Smooth muscle cell (in vitro differentiated cells): Measurements from ENCODE around the gene NUDT12. TPM values are rescaled to one million over a fixed set of nuclear protein-coding genes. Genes with fewer than 3 reads are reported as not detected.

Source experiments
- DNase-seq: peaks from one replicate; lab custom pipeline; 2025; ENCODE audit not compliant: unreplicated experiment; lab: John Stamatoyannopoulos, UW
- H2AFZ ChIP-seq: fragments of 200-600 bp; sonication (generic); 2 replicates; pipeline ENCODE4 v1.6.0; 2016; ENCODE audit warnings: antibody characterized with exemption, low read depth, mild to moderate bottlenecking
- H3F3A ChIP-seq: fragments of 200-600 bp; sonication (generic); 2 replicates; pipeline ENCODE4 v1.6.0; 2017; ENCODE audit warnings: antibody characterized with exemption, low read depth
- H3K27ac ChIP-seq: fragments of 200-600 bp; sonication (generic); 2 replicates; pipeline ENCODE4 v1.5.1; 2016; ENCODE audit warnings: low read depth, mild to moderate bottlenecking
- H3K27me3 ChIP-seq: fragments of 200-600 bp; sonication (generic); 2 replicates; pipeline ENCODE4 v1.6.1; 2016; ENCODE audit warnings: low read depth, mild to moderate bottlenecking
- H3K36me3 ChIP-seq: fragments of 200-600 bp; sonication (generic); 2 replicates; pipeline ENCODE4 v1.5.1; 2016; ENCODE audit warnings: low read depth
- H3K4me1 ChIP-seq: fragments of 200-600 bp; sonication (generic); 2 replicates; pipeline ENCODE4 v1.5.1; 2016; ENCODE audit warnings: low read depth
- H3K4me2 ChIP-seq: fragments of 200-600 bp; sonication (generic); 2 replicates; pipeline ENCODE4 v1.6.0; 2016; ENCODE audit warnings: mild to moderate bottlenecking
- H3K4me3 ChIP-seq: fragments of 200-600 bp; sonication (generic); 2 replicates; pipeline ENCODE4 v1.5.1; 2016; ENCODE audit warnings: mild to moderate bottlenecking
- H3K79me2 ChIP-seq: fragments of 200-600 bp; sonication (generic); 2 replicates; pipeline ENCODE4 v1.6.0; 2016; ENCODE audit warnings: low read depth, mild to moderate bottlenecking
- H3K9ac ChIP-seq: fragments of 200-600 bp; sonication (generic); 2 replicates; pipeline ENCODE4 v1.6.0; 2016; ENCODE audit warnings: low read depth
- H3K9me3 ChIP-seq: fragments of 200-600 bp; sonication (generic); replicated peaks from 2 replicates; pipeline ENCODE4 v1.5.1; 2016; ENCODE audit warnings: low read depth
- H4K20me1 ChIP-seq: fragments of 200-600 bp; sonication (generic); 2 replicates; pipeline ENCODE4 v1.6.0; 2016; ENCODE audit warnings: low read depth
- WGBS: methylation state at CpG from one replicate; pipeline ENCODE4 v1.1.7; 2016; ENCODE audit warnings: low lambda C conversion rate; 5-methylcytosine and 5-hydroxymethylcytosine counted together
- polyA plus RNA-seq: library from polyadenylated mRNA; unstranded; fragments of >200 nt; fragmentation: Nextera tagmentation; extraction: Ambion mirVana; gene quantifications from 2 replicates; pipeline ENCODE4 v1.2.1, GENCODE V29; 2016
- total RNA-seq: library from RNA; depleted of rRNA; stranded (reverse); fragments of >200 nt; gene quantifications from 2 replicates; pipeline ENCODE4 v1.2.3, GENCODE V29; 2014
- TF ChIP-seq, protein P1 (sequence below): fragments of 200-600 bp; sonication (generic); IDR thresholded peaks from 2 replicates; pipeline ENCODE4 v1.5.1; 2017; ENCODE audit warnings: borderline replicate concordance, mild to moderate bottlenecking, antibody characterized with exemption; ENCODE audit not compliant: insufficient read depth, poor library complexity, severe bottlenecking

The NUDT12 gene
- total and polyA plus RNA-seq, 2 experiments from 2014 or later, result 6.5 to 14.9 TPM

DNA sequence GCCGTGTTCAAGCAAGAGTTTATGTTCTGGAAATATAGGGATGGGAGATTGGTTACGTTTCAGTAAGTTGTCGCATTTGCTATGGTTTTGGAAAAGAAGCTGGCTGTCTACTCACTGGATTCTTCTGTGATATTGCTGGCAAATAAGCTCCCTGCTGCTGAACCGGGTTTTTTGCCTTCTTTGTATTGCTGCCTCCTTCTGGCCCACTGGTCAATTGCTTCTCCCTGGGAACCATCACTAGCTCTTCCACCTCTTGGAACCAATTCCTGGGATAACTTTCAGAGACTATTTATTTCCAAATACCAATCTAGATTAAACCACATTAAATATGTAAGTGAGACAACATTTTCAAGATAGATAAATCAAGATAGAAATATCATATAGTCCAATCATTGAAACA, 43.0 kb downstream of the NUDT12 start:
- Histone ChIP-seq H3K4me2 (no peak overlapping the region), H3K4me1 (peaks cover 8% of the 10 kb centered on the region), H3K9ac (no peak overlapping the region), H3K36me3 (no peaks in the 10 kb centered on the region), H3F3A (no peaks in the 10 kb centered on the region), H2AFZ (no peak overlapping the region), H3K79me2 (no peaks in the 10 kb centered on the region), H4K20me1 (no peaks in the 10 kb centered on the region), H3K9me3 (no peaks in the 10 kb centered on the region), H3K27ac (no peak overlapping the region), H3K27me3 (no peaks in the 10 kb centered on the region), H3K4me3 (no peak overlapping the region)
- TF ChIP-seq, protein P1, sequence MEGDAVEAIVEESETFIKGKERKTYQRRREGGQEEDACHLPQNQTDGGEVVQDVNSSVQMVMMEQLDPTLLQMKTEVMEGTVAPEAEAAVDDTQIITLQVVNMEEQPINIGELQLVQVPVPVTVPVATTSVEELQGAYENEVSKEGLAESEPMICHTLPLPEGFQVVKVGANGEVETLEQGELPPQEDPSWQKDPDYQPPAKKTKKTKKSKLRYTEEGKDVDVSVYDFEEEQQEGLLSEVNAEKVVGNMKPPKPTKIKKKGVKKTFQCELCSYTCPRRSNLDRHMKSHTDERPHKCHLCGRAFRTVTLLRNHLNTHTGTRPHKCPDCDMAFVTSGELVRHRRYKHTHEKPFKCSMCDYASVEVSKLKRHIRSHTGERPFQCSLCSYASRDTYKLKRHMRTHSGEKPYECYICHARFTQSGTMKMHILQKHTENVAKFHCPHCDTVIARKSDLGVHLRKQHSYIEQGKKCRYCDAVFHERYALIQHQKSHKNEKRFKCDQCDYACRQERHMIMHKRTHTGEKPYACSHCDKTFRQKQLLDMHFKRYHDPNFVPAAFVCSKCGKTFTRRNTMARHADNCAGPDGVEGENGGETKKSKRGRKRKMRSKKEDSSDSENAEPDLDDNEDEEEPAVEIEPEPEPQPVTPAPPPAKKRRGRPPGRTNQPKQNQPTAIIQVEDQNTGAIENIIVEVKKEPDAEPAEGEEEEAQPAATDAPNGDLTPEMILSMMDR, result peak; percentile 15
- no peak for DNase-seq
- WGBS, result 57% methylated on average over 4 of the region's 4 CpGs

- Histone ChIP-seq H3K27ac (peak overlapping the region; percentile 31), H4K20me1 (no peaks in the 10 kb centered on the region), H3K9ac (no peak overlapping the region), H3K4me2 (no peak overlapping the region), H3K36me3 (no peaks in the 10 kb centered on the region), H3K4me1 (peaks cover 4% of the 10 kb centered on the region), H3K27me3 (no peaks in the 10 kb centered on the region), H3K9me3 (no peaks in the 10 kb centered on the region), H3K79me2 (no peaks in the 10 kb centered on the region), H2AFZ (no peak overlapping the region), H3K4me3 (no peak overlapping the region), H3F3A (no peaks in the 10 kb centered on the region)
- 85% methylated on average over 1 of the region's 1 CpG for WGBS
- no peak for DNase-seq
- TF ChIP-seq, protein P1, result no peak
Measured at GRCh38 chr5:103514371-103514770, 48.2 kb downstream of the NUDT12 start.

- no peaks in the 10 kb centered on the region for H3K27me3 ChIP-seq
- H3K79me2 ChIP-seq, result no peaks in the 10 kb centered on the region
- peak overlapping the region; percentile 31 for H3K27ac ChIP-seq
- H3K4me2 ChIP-seq, result no peak overlapping the region
- H3K9me3 ChIP-seq, result no peaks in the 10 kb centered on the region
- H3K4me3 ChIP-seq, result no peak overlapping the region
- H4K20me1 ChIP-seq, result no peaks in the 10 kb centered on the region
- no peak overlapping the region for H3K9ac ChIP-seq
- TF ChIP-seq, protein P1, result no peak
- no peak for DNase-seq
- H3K4me1 ChIP-seq, result peaks cover 4% of the 10 kb centered on the region
- WGBS, result 20% methylated on average over 1 of the region's 1 CpG
- peak overlapping the region; percentile 11 for H2AFZ ChIP-seq
- H3F3A ChIP-seq, result no peaks in the 10 kb centered on the region
- no peaks in the 10 kb centered on the region for H3K36me3 ChIP-seq
Measured at GRCh38 chr5:103513701-103514100, 48.9 kb downstream of the NUDT12 start.

GRCh38 chr5:103512500-103512899, 50.1 kb downstream of the NUDT12 start:
- no peaks in the 10 kb centered on the region for H4K20me1 ChIP-seq
- 84% methylated on average over 2 of the region's 2 CpGs for WGBS
- peaks cover 4% of the 10 kb centered on the region for H3K4me1 ChIP-seq
- no peak overlapping the region for H2AFZ ChIP-seq
- no peak overlapping the region for H3K9ac ChIP-seq
- H3F3A ChIP-seq, result no peaks in the 10 kb centered on the region
- no peaks in the 10 kb centered on the region for H3K27me3 ChIP-seq
- H3K27ac ChIP-seq, result no peak overlapping the region
- H3K4me3 ChIP-seq, result no peak overlapping the region
- H3K9me3 ChIP-seq, result no peaks in the 10 kb centered on the region
- H3K4me2 ChIP-seq, result peak overlapping the region; percentile 17
- H3K36me3 ChIP-seq, result no peaks in the 10 kb centered on the region
- no peaks in the 10 kb centered on the region for H3K79me2 ChIP-seq
- no peak for DNase-seq
- TF ChIP-seq, protein P1, result no peak
